Hematopoietic multipotent progenitor cell (in vitro differentiated cells): ENCODE measurements around the gene GTSE1. TPM values are rescaled to one million over a fixed set of nuclear protein-coding genes. Genes with fewer than 3 reads are reported as not detected.
"Not testable (repeated sequence)": the region's sequence is repeated elsewhere in the genome, so short reads cannot be mapped to it uniquely, and the experiment has no call there.

Source experiments
- DNase-seq, 3 donors: peaks; one replicate each; pipeline ENCODE4 v3.0.0-alpha.2; 2011 to 2015; ENCODE audit warnings: low read depth in 2 of 3, low spot score in 2 of 3
- total RNA-seq: library from RNA; depleted of rRNA; stranded (reverse); fragments of >200 nt; gene quantifications from one replicate; pipeline ENCODE4 v1.2.3, GENCODE V29; 2012

Gene GTSE1
- 1.6 TPM for total RNA-seq

- DNase-seq, result peak; percentile 98 to 99 (median 98)
Measured at GRCh38 chr22:46296257-46297150, at the start of gene GTSE1. Gene GTSE1 (plus strand): TSS chr22:46296870. CDS start chr22:46297401, 531 bp downstream.

- no peak for DNase-seq
Measured at GRCh38 chr22:46247443-46247975, 49.2 kb upstream of the GTSE1 start.

GRCh38 chr22:46250035-46250782 lies 46.5 kb upstream of the GTSE1 start, which contains the start of gene CDPF1:
Gene CDPF1 (minus strand): TSS chr22:46250293. CDS start chr22:46248284, 2,009 bp downstream.
- DNase-seq, result peak; percentile 77 to 89 (median 85)

- no peak for DNase-seq
Measured at GRCh38 chr22:46250783-46251125, 45.9 kb upstream of the GTSE1 start.

- DNase-seq, result no peak
Measured at GRCh38 chr22:46251266-46251665, 45.4 kb upstream of the GTSE1 start.

- DNase-seq, result no peak
Measured at GRCh38 chr22:46251816-46252380, 44.8 kb upstream of the GTSE1 start.

- DNase-seq, result no peak
Measured at GRCh38 chr22:46256358-46256958, 40.2 kb upstream of the GTSE1 start.

- DNase-seq, result peak in 1 of 3 donors; percentile 56
Measured at GRCh38 chr22:46259374-46259773, 37.3 kb upstream of the GTSE1 start.

- no peak for DNase-seq
Measured at GRCh38 chr22:46260038-46260437, 36.6 kb upstream of the GTSE1 start.

- DNase-seq, result peak in 2 of 3 donors; percentile 75 to 79
Measured at GRCh38 chr22:46262449-46263215, 34.0 kb upstream of the GTSE1 start.

GRCh38 chr22:46263216-46263590 lies 33.5 kb upstream of the GTSE1 start, which contains the start of gene PKDREJ:
Gene PKDREJ (minus strand): TSS chr22:46263343. CDS start chr22:46263322, 21 bp downstream.
- DNase-seq, result no peak

- DNase-seq, result not testable (repeated sequence)
Measured at GRCh38 chr22:46264520-46264919, 32.1 kb upstream of the GTSE1 start.

GRCh38 chr22:46265627-46266026 lies 31.0 kb upstream of the GTSE1 start:
- DNase-seq, result not testable (repeated sequence)

- DNase-seq, result peak; percentile 19 to 50 (median 45)
Measured at GRCh38 chr22:46267431-46268279, 29.0 kb upstream of the GTSE1 start, which contains the start of gene TTC38. Gene TTC38 (plus strand): TSS chr22:46268008. CDS start chr22:46268040, 32 bp downstream.

GRCh38 chr22:46269564-46269963 lies 27.1 kb upstream of the GTSE1 start:
- DNase-seq, result no peak

GRCh38 chr22:46272196-46272595 lies 24.5 kb upstream of the GTSE1 start:
- DNase-seq, result no peak

GRCh38 chr22:46272762-46273431 lies 23.8 kb upstream of the GTSE1 start:
- no peak for DNase-seq
